OCI-LY3 (cell line): Measurements from ENCODE around the gene ARVCF.

ENCODE experiments used
- H2AFZ ChIP-seq: fragments of 200-600, 300-600 bp; shearing (Covaris generic); 2 replicates; pipeline ENCODE4 v1.6.0; 2014; ENCODE audit warnings: antibody characterized with exemption, low read depth, low read length
- H3K27ac ChIP-seq: fragments of 200-600, 300-600 bp; sonication (generic); 2 replicates; pipeline ENCODE4 v1.5.1; 2014; ENCODE audit warnings: mild to moderate bottlenecking, low read length, moderate library complexity, mixed read lengths
- H3K27me3 ChIP-seq: fragments of 200-600, 300-600 bp; sonication (generic); 2 replicates; pipeline ENCODE4 v1.6.1; 2014; ENCODE audit warnings: low read depth, low read length, mixed read lengths
- H3K36me3 ChIP-seq: fragments of 200-600, 300-600 bp; sonication (generic); replicated peaks from 2 replicates; pipeline ENCODE3; 2014; ENCODE audit warnings: low read depth, low read length, mixed read lengths
- H3K4me1 ChIP-seq: fragments of 300-600, 200-600 bp; sonication (generic); 2 replicates; pipeline ENCODE4 v1.6.1; 2014; ENCODE audit warnings: low read length, mixed read lengths
- H3K4me2 ChIP-seq: fragments of 200-600, 300-600 bp; sonication (generic); 2 replicates; pipeline ENCODE4 v1.6.1; 2014; ENCODE audit warnings: low read length, mixed read lengths
- H3K4me3 ChIP-seq: fragments of 300-600, 200-600 bp; sonication (generic); 2 replicates; pipeline ENCODE4 v1.5.1; 2014; ENCODE audit warnings: antibody characterized with exemption, mild to moderate bottlenecking, low read length, moderate library complexity
- H3K79me2 ChIP-seq: fragments of 300-600, 200-600 bp; shearing (Covaris generic); 2 replicates; pipeline ENCODE4 v1.6.1; 2014; ENCODE audit warnings: mild to moderate bottlenecking, low read length, mixed read lengths
- H3K9ac ChIP-seq: fragments of 300-600, 200-600 bp; shearing (Covaris generic); 2 replicates; pipeline ENCODE4 v1.6.0; 2014; ENCODE audit warnings: mild to moderate bottlenecking, low read length, moderate library complexity
- H3K9me3 ChIP-seq: fragments of 200-600, 300-600 bp; shearing (Covaris generic); 2 replicates; pipeline ENCODE4 v1.6.1; 2014; ENCODE audit warnings: low read length, mixed read lengths; ENCODE audit not compliant: insufficient read depth
- H4K20me1 ChIP-seq: fragments of 200-600, 300-600 bp; sonication (generic); 2 replicates; pipeline ENCODE4 v1.6.1; 2016; ENCODE audit warnings: low read length, mixed read lengths; ENCODE audit not compliant: insufficient read depth
- EZH2phosphoT487 ChIP-seq: fragments of 200-600 bp; shearing (Covaris generic); IDR thresholded peaks from 2 replicates; pipeline ENCODE4 v1.6.1; 2018; ENCODE audit warnings: antibody characterized with exemption, mixed run types, low read depth
- TF ChIP-seq, protein P1 (sequence below): fragments of 200-600, 300-600 bp; sonication (generic); IDR thresholded peaks from 2 replicates; pipeline ENCODE4 v1.5.1; 2014; ENCODE audit warnings: antibody characterized with exemption, low read length, low read depth

The ARVCF gene

GRCh38 chr22:19988331-19988808, 28.3 kb downstream of the ARVCF start:
- H2AFZ ChIP-seq, result no peak overlapping the region
- no peaks in the 10 kb centered on the region for H3K9me3 ChIP-seq
- H3K4me2 ChIP-seq, result no peak overlapping the region
- H3K79me2 ChIP-seq, result no peaks in the 10 kb centered on the region
- TF ChIP-seq EZH2phosphoT487, result no peak
- TF ChIP-seq, protein P1, sequence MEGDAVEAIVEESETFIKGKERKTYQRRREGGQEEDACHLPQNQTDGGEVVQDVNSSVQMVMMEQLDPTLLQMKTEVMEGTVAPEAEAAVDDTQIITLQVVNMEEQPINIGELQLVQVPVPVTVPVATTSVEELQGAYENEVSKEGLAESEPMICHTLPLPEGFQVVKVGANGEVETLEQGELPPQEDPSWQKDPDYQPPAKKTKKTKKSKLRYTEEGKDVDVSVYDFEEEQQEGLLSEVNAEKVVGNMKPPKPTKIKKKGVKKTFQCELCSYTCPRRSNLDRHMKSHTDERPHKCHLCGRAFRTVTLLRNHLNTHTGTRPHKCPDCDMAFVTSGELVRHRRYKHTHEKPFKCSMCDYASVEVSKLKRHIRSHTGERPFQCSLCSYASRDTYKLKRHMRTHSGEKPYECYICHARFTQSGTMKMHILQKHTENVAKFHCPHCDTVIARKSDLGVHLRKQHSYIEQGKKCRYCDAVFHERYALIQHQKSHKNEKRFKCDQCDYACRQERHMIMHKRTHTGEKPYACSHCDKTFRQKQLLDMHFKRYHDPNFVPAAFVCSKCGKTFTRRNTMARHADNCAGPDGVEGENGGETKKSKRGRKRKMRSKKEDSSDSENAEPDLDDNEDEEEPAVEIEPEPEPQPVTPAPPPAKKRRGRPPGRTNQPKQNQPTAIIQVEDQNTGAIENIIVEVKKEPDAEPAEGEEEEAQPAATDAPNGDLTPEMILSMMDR, result no peak
- H3K36me3 ChIP-seq, result no peaks in the 10 kb centered on the region
- H3K4me3 ChIP-seq, result no peak overlapping the region
- no peak overlapping the region for H3K9ac ChIP-seq
- peaks cover 3% of the 10 kb centered on the region; the same call in 1 of the 2 replicates for H3K4me1 ChIP-seq
- no peaks in the 10 kb centered on the region for H4K20me1 ChIP-seq
- no peak overlapping the region for H3K27ac ChIP-seq
- H3K27me3 ChIP-seq, result no peaks in the 10 kb centered on the region

DNA sequence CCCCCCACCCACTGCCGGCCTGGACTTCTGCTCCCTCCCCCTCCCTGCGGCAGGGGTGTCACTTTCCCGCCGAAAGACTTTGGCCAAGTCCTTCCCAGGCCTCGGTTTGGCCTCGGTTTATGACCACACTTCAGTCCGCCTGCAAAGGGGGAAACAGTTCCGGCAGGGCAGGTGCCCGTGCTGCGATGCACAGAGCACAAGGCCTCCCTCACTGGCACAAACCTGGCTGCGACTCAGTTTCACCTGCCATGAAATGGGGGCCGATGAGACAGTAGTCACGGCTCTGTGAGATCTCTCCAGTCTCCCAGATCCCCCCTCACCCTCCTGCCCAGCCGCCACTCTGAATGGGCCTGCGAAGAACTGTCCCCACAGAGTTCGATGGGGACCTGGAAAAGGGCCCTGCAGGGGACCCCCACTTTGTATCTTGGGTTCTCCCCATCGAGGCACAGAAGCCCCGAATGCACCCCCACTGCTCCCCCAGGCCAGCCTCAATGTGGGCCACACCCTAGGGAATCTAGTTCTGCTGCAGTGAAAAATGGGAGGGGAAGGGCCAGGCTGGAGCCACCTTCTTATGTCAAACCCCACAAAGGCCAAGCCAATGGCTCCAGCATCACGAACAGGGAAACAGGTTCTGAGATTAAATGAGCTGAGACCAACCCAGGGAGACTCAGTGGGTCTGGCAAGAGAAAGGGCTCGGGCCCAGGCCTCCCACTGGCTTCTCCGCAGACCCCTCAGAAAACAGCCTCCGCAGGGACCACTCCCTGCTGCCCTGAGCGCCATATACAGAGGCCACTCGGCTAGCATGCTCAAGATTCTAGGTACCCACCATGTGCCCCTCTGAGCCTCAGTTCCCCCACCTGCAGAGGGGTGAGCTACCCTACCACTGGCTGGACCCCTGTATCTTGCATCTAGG, 29.0 kb downstream of the ARVCF start:
- peaks cover 3% of the 10 kb centered on the region; the same call in 1 of the 2 replicates for H3K4me1 ChIP-seq
- H3K27me3 ChIP-seq, result no peaks in the 10 kb centered on the region
- no peak for TF ChIP-seq EZH2phosphoT487
- TF ChIP-seq, protein P1, result no peak
- H3K79me2 ChIP-seq, result no peaks in the 10 kb centered on the region
- H4K20me1 ChIP-seq, result no peaks in the 10 kb centered on the region
- no peaks in the 10 kb centered on the region for H3K9me3 ChIP-seq
- H3K36me3 ChIP-seq, result no peaks in the 10 kb centered on the region
- no peak overlapping the region for H3K4me2 ChIP-seq
- H3K4me3 ChIP-seq, result no peak overlapping the region
- H3K9ac ChIP-seq, result no peak overlapping the region
- H2AFZ ChIP-seq, result no peak overlapping the region
- H3K27ac ChIP-seq, result no peak overlapping the region

GRCh38 chr22:19986410-19987341, 29.9 kb downstream of the ARVCF start:
- Histone ChIP-seq H4K20me1 (no peaks in the 10 kb centered on the region), H3K4me1 (peaks cover 3% of the 10 kb centered on the region; the same call in 1 of the 2 replicates), H3K9me3 (no peaks in the 10 kb centered on the region), H3K27me3 (no peaks in the 10 kb centered on the region), H3K4me3 (no peak overlapping the region), H3K79me2 (no peaks in the 10 kb centered on the region), H3K27ac (no peak overlapping the region), H3K36me3 (no peaks in the 10 kb centered on the region), H3K9ac (no peak overlapping the region), H2AFZ (no peak overlapping the region), H3K4me2 (no peak overlapping the region)
- no peak for TF ChIP-seq EZH2phosphoT487
- TF ChIP-seq, protein P1, result no peak
